ENCODE data around the gene TMEM179. TPM values are rescaled to one million over a fixed set of nuclear protein-coding genes. Genes with fewer than 3 reads are reported as not detected.

Gene TMEM179
- polyA plus RNA-seq, 1 experiment = 0.10 TPM

DNA sequence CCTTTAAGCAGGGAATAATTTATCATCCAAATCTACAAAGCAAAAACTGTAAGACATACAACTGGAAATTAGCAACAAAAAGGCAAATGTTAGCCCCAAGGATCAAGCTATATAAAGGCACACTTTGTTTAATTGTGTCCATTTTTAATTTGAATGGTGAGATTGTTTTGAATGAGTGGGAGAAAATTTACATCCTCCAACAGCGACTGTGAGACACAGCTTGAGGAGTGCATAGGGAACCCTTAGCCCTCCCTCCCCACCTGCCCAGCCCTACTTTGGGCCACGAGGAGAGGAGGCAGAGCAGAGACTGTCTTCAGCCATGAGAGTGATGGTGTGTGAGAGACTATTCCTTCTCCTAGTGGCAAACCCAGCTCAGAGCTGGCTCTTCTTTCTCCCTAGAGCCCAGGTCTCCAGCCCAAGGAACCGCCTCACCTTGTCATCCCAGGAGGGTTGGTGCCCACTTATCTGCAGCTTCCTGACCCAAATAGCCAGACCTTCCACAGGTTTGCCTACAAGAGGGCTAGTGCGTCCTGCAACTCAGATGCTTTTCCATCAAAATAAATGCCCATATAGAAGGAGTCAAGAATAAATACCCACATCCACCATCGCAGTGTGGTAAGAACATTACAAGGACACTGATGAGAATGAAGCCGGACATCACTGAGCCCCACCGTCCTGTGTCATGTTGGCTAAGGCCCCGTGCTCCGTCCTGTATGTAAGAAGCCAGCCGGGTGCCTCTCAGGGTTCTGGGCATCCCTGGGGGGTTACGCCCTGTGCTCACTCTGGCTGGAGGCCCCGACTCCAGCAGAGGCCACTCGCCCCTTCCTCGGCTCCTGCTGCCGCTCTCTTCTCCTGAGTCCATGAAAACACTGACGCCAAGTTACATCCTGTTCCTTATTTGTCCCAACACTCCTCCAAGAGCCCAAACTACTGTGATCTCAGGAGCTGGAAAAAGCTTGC is 61.4 kb downstream of the TMEM179 start:
- no peak for DNase-seq (ENCODE audit: low read depth, low spot score)
- Histone ChIP-seq H3K9me3 (ENCODE audit: control insufficient read depth, insufficient read depth, low read length) (no peaks in the 10 kb centered on the region), H3K27me3 (ENCODE audit: control insufficient read depth, insufficient read depth, low read length) (peaks cover 2% of the 10 kb centered on the region), H3K27ac (ENCODE audit: low read depth, low read length) (no peak overlapping the region), H3K4me3 (ENCODE audit: low read depth, low read length) (no peak overlapping the region)
- TF ChIP-seq, protein P1, sequence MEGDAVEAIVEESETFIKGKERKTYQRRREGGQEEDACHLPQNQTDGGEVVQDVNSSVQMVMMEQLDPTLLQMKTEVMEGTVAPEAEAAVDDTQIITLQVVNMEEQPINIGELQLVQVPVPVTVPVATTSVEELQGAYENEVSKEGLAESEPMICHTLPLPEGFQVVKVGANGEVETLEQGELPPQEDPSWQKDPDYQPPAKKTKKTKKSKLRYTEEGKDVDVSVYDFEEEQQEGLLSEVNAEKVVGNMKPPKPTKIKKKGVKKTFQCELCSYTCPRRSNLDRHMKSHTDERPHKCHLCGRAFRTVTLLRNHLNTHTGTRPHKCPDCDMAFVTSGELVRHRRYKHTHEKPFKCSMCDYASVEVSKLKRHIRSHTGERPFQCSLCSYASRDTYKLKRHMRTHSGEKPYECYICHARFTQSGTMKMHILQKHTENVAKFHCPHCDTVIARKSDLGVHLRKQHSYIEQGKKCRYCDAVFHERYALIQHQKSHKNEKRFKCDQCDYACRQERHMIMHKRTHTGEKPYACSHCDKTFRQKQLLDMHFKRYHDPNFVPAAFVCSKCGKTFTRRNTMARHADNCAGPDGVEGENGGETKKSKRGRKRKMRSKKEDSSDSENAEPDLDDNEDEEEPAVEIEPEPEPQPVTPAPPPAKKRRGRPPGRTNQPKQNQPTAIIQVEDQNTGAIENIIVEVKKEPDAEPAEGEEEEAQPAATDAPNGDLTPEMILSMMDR (IDR thresholded peaks at IDR 0.05; ENCODE audit: low read depth, low read length) = no peak
- POLR2A ChIA-PET = no interaction called here
- CTCF ChIA-PET = no interaction called here

DNA sequence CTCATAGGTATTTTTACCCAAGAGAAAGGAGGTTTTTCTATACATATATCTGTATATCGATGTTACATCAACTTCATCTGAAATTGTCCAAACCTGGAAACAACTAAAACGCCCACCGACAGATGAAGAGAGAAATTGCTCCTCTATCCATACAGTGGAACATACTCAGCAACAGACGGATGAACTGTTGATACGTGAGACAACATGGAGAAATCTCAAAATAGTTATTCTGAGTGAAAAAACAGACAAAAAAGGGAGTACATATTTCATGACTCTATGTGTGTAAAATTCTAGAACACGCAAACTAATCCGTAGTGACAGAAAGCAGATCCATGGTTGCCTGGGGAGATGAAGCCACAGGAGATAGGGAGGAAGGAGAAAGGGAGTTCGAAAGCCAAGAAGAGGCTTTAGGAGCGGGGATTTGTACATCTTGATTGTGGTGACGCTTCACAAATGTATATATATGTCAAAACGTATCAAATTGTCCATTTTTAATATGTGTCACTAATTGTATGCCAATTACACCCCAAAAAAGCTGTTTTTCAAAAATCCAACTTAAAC is 62.6 kb downstream of the TMEM179 start:
- peaks cover 2% of the 10 kb centered on the region for H3K27me3 ChIP-seq (ENCODE audit: control insufficient read depth, insufficient read depth, low read length)
- H3K9me3 ChIP-seq (ENCODE audit: control insufficient read depth, insufficient read depth, low read length) = no peaks in the 10 kb centered on the region
- TF ChIP-seq, protein P1 (IDR thresholded peaks at IDR 0.05; ENCODE audit: low read depth, low read length) = no peak
- H3K27ac ChIP-seq (ENCODE audit: low read depth, low read length) = no peak overlapping the region
- no peak for DNase-seq (ENCODE audit: low read depth, low spot score)
- CTCF ChIA-PET = no interaction called here
- POLR2A ChIA-PET = no interaction called here
- H3K4me3 ChIP-seq (ENCODE audit: low read depth, low read length) = no peak overlapping the region

Other genes with a start within 250 kb of the TMEM179 start
- not detected in 2 replicates for gene C14orf180, start 25.0 kb downstream of the TMEM179 start, polyA plus RNA-seq (2011; rRNA removed)
- 14.9 and 18.9 TPM in 2 replicates for gene INF2, start 84.8 kb upstream of the TMEM179 start, polyA plus RNA-seq (2011; rRNA removed)
- gene ADSS1, start 119.5 kb upstream of the TMEM179 start, polyA plus RNA-seq (2011; rRNA removed) = 2.8 and 4.2 TPM in 2 replicates
- gene SIVA1, start 148.4 kb upstream of the TMEM179 start, polyA plus RNA-seq (2011; rRNA removed) = 49.7 and 75.3 TPM in 2 replicates
- 104 and 129 TPM in 2 replicates for gene AKT1, start 191.0 kb upstream of the TMEM179 start, polyA plus RNA-seq (2011; rRNA removed)
- gene ZBTB42, start 196.3 kb upstream of the TMEM179 start, polyA plus RNA-seq (2011; rRNA removed) = 1.6 and 2.5 TPM in 2 replicates

Measured in AG04450 (cell line).